Mesothelial cell of epicardium (in vitro differentiated cells): ENCODE measurements around the gene DNAJC13. TPM values are rescaled to one million over a fixed set of nuclear protein-coding genes. Genes with fewer than 3 reads are reported as not detected.

Source experiments
- DNase-seq, 2 experiments: peaks; one replicate each; pipeline ENCODE4 v3.0.0; 2021; ENCODE audit warnings: low spot score in 2 of 2; ENCODE audit not compliant: unreplicated experiment in 2 of 2
- H3K27ac Mint-ChIP-seq: 2 replicates; pipeline ENCODE4 v1.8.0; 2021; ENCODE audit warnings: mixed read lengths
- H3K27me3 Mint-ChIP-seq: 2 replicates; pipeline ENCODE4 v1.8.0; 2021; ENCODE audit warnings: low read depth, mixed read lengths
- H3K36me3 Mint-ChIP-seq: 2 replicates; pipeline ENCODE4 v1.8.0; 2021; ENCODE audit warnings: mixed read lengths
- H3K4me1 Mint-ChIP-seq: 2 replicates; pipeline ENCODE4 v1.8.0; 2021; ENCODE audit warnings: mixed read lengths
- H3K4me3 Mint-ChIP-seq: 2 replicates; pipeline ENCODE4 v1.8.0; 2021; ENCODE audit warnings: mild to moderate bottlenecking, moderate library complexity, mixed read lengths
- H3K9me3 Mint-ChIP-seq: 2 replicates; pipeline ENCODE4 v1.8.0; 2021; ENCODE audit warnings: mixed read lengths
- CTCF ChIP-seq: fragments of 200-600 bp; sonication (generic); IDR thresholded peaks from one replicate; pipeline ENCODE4 v1.5.0; 2021; ENCODE audit warnings: antibody characterized with exemption; ENCODE audit not compliant: unreplicated experiment
- total RNA-seq: library from RNA; stranded (reverse); gene quantifications from 3 replicates; pipeline ENCODE4 v1.2.1, GENCODE V29; 2021

DNAJC13 gene
- total RNA-seq, 1 donor from 2014 or later: 37.8 TPM

- Mint-ChIP-seq H3K4me1 (peaks cover 3% of the 10 kb centered on the region), H3K27ac (no peak overlapping the region), H3K36me3 (peaks cover 40% of the 10 kb centered on the region), H3K27me3 (no peaks in the 10 kb centered on the region), H3K9me3 (no peaks in the 10 kb centered on the region), H3K4me3 (no peak overlapping the region)
- no peak for DNase-seq
- no peak for TF ChIP-seq CTCF
Measured at GRCh38 chr3:132503559-132503958, 86.3 kb downstream of the DNAJC13 start.

GRCh38 chr3:132504375-132504933 is 87.2 kb downstream of the DNAJC13 start:
- Mint-ChIP-seq H3K4me1 (peaks cover 3% of the 10 kb centered on the region), H3K4me3 (no peak overlapping the region), H3K27ac (no peak overlapping the region), H3K27me3 (no peaks in the 10 kb centered on the region), H3K36me3 (peaks cover 49% of the 10 kb centered on the region), H3K9me3 (no peaks in the 10 kb centered on the region)
- DNase-seq: no peak
- TF ChIP-seq CTCF: no peak

DNA sequence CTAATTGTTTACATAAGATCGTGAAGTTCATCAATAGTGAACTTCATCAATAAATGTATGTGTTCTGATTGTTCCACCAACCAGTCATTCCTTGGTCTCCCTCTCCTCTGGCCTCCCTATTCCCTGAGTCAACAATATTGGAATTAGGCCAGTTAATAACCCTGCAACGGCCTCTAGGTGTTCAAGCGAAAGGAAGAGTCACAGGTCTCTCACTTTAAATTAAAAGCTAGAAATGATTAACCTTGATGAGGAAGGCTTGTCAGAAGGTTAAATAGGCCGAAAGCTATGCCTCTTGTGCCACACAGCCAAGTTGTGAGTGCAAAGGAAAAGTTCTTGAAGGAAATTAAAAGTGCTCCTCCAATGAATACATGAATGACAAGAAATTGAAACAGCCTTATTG is 90.4 kb downstream of the DNAJC13 start:
- TF ChIP-seq CTCF: no peak
- H3K27ac Mint-ChIP-seq: no peak overlapping the region
- peaks cover 46% of the 10 kb centered on the region for H3K36me3 Mint-ChIP-seq
- DNase-seq: no peak
- H3K4me3 Mint-ChIP-seq: no peak overlapping the region
- no peaks in the 10 kb centered on the region for H3K4me1 Mint-ChIP-seq
- H3K27me3 Mint-ChIP-seq: no peaks in the 10 kb centered on the region
- H3K9me3 Mint-ChIP-seq: no peaks in the 10 kb centered on the region

DNA sequence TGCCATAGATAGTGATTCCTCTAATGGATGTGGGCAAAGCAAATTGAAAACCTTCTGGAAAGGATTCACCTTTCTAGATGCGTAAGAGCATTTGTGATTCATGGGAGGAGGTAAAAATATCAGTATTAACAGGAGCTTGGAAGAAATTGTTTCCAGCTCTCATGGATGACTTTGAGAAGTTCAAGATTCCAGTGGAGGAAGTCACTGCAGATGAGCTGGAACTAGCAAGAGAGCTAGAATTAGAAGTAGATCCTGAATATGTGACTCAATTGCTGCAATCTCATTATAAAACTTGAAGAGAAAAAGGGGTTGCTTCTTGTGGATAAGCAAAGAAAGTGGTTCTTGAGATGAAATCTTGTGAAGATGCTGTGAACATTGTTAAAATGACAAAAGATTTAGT is 91.8 kb downstream of the DNAJC13 start:
- Mint-ChIP-seq H3K4me3 (no peak overlapping the region), H3K36me3 (peaks cover 48% of the 10 kb centered on the region), H3K27me3 (no peaks in the 10 kb centered on the region), H3K9me3 (no peaks in the 10 kb centered on the region), H3K4me1 (no peaks in the 10 kb centered on the region), H3K27ac (no peak overlapping the region)
- no peak for TF ChIP-seq CTCF
- no peak for DNase-seq

- DNase-seq: no peak
- Mint-ChIP-seq H3K27ac (no peak overlapping the region), H3K27me3 (no peaks in the 10 kb centered on the region), H3K36me3 (peaks cover 50% of the 10 kb centered on the region), H3K4me1 (no peaks in the 10 kb centered on the region), H3K9me3 (no peaks in the 10 kb centered on the region), H3K4me3 (no peak overlapping the region)
- TF ChIP-seq CTCF: no peak
Measured at GRCh38 chr3:132509506-132509905, 92.2 kb downstream of the DNAJC13 start.

- Mint-ChIP-seq H3K9me3 (peaks cover 2% of the 10 kb centered on the region), H3K27me3 (no peaks in the 10 kb centered on the region), H3K36me3 (peaks cover 51% of the 10 kb centered on the region), H3K27ac (no peak overlapping the region), H3K4me1 (no peaks in the 10 kb centered on the region), H3K4me3 (no peak overlapping the region)
- TF ChIP-seq CTCF: no peak
- DNase-seq: no peak
Measured at GRCh38 chr3:132513057-132513456, 95.8 kb downstream of the DNAJC13 start.
